GM12892 (cell line): ENCODE results near the gene FTO.

Experiments used
- POLR2A ChIP-seq: IDR thresholded peaks from 2 replicates; pipeline ENCODE4 v1.6.1; 2011; ENCODE audit warnings: low read depth, low read length, control low read depth
- POLR2AphosphoS5 ChIP-seq: IDR thresholded peaks from 2 replicates; pipeline ENCODE4 v1.6.1; 2011; ENCODE audit warnings: low read depth, low read length, control low read depth
- TAF1 ChIP-seq: IDR thresholded peaks from 2 replicates; pipeline ENCODE4 v1.6.1; 2011; ENCODE audit warnings: low read depth, mild to moderate bottlenecking, control low read depth, low read length, borderline replicate concordance

GRCh38 chr16:53692146-53692545, 11.8 kb upstream of the FTO start:
- TF ChIP-seq POLR2A (no peak), TAF1 (no peak), POLR2AphosphoS5 (no peak)
